ENCODE measurements around the gene ZP3.
"Not testable (repeated sequence)": the region's sequence is repeated elsewhere in the genome, so short reads cannot be mapped to it uniquely, and the experiment has no call there.

ZP3 gene

GRCh38 chr7:76485822-76486610 lies 61.3 kb downstream of the ZP3 start:
- not testable (repeated sequence) for DNase-seq (ENCODE audit: low read depth)

- peak; percentile 14 for DNase-seq (ENCODE audit: low read depth)
Measured at GRCh38 chr7:76486618-76487017, 61.9 kb downstream of the ZP3 start.

- not testable (repeated sequence) for DNase-seq (ENCODE audit: low read depth)
Measured at GRCh38 chr7:76487969-76488368, 63.2 kb downstream of the ZP3 start.

Measured in activated gamma-delta T cell treated with anti-CD3 and anti-CD28 coated beads, Interleukin-2, amount 50 U/mL, for 16 hours (primary cell).